ENCODE results near the gene MACROD2.

GRCh38 chr20:15603978-15604805, 1608.9 kb downstream of the MACROD2 start:
- TF ChIP-seq TAF1 (IDR thresholded peaks at IDR 0.05; ENCODE audit: low read depth) (no peak), CTCF (IDR thresholded peaks at IDR 0.05; ENCODE audit: poor library complexity, severe bottlenecking) (no peak), POLR2AphosphoS5 (IDR thresholded peaks at IDR 0.05) (no peak), MXI1 (conservative IDR thresholded peaks at IDR 0.05; ENCODE audit: poor library complexity, severe bottlenecking) (no peak), EP300 (conservative IDR thresholded peaks at IDR 0.05; ENCODE audit: poor library complexity, severe bottlenecking) (no peak), EZH2 (IDR thresholded peaks at IDR 0.05; ENCODE audit: borderline replicate concordance, insufficient read depth, low read length, poor library complexity, severe bottlenecking) (no peak)
